Common myeloid progenitor, CD34-positive (primary cell): ENCODE measurements around the gene MXD3. TPM values are rescaled to one million over a fixed set of nuclear protein-coding genes. Genes with fewer than 3 reads are reported as not detected.
"Not testable (repeated sequence)": the region's sequence is repeated elsewhere in the genome, so short reads cannot be mapped to it uniquely, and the experiment has no call there.

Source experiments
- CTCF ChIA-PET: fragments of 350-600 bp; sonication (Branson Sonifier 250); formaldehyde crosslinking; loops from one replicate; lab custom pipeline; 2021; ENCODE audit warnings: antibody characterized with exemption; lab: Charles Lee
- POLR2A ChIA-PET: fragments of 350-600 bp; sonication (Branson Sonifier 250); formaldehyde crosslinking; loops from one replicate; lab custom pipeline; 2021; ENCODE audit warnings: antibody characterized with exemption; lab: Charles Lee
- DNase-seq, 3 donors: peaks; one replicate each; pipeline versions ENCODE4 v3.0.0 to v3.0.0-alpha.2; 2013
- H3K27ac ChIP-seq, 2 experiments: 1 replicate in 1 of 2; 2 replicates in 1 of 2; pipeline ENCODE4 v1.7.0; 2013; ENCODE audit warnings: inconsistent platforms in 2 of 2, low read length in 2 of 2, mild to moderate bottlenecking in 2 of 2, low read depth in 1 of 2, moderate library complexity in 1 of 2; ENCODE audit not compliant: severe bottlenecking in 2 of 2, insufficient read depth in 1 of 2, poor library complexity in 1 of 2
- H3K27me3 ChIP-seq, 5 experiments: replicated peaks in 2 of 5; 1 replicate in 3 of 5; 2 replicates in 2 of 5; pipeline versions ENCODE4 v1.6.1 to v1.7.0; 2013; ENCODE audit warnings: low read length in 4 of 5, mild to moderate bottlenecking in 2 of 5, moderate library complexity in 2 of 5, inconsistent platforms in 1 of 5; ENCODE audit not compliant: insufficient read depth in 5 of 5, control insufficient read depth in 4 of 5
- H3K36me3 ChIP-seq, 4 experiments: 1 replicate in 2 of 4; 2 replicates in 2 of 4; pipeline versions ENCODE4 v1.6.1 to v1.7.0; 2013; ENCODE audit warnings: low read length in 3 of 4, control low read depth in 1 of 4, mild to moderate bottlenecking in 1 of 4; ENCODE audit not compliant: control insufficient read depth in 4 of 4, insufficient read depth in 4 of 4
- H3K4me1 ChIP-seq, 4 experiments: 1 replicate in 3 of 4; 2 replicates in 1 of 4; pipeline versions ENCODE4 v1.6.1 to v1.7.1; 2013; ENCODE audit warnings: low read length in 3 of 4, mild to moderate bottlenecking in 3 of 4, control low read depth in 1 of 4, inconsistent platforms in 1 of 4, moderate library complexity in 1 of 4; ENCODE audit not compliant: control insufficient read depth in 4 of 4, insufficient read depth in 4 of 4; ENCODE audit errors: control extremely low read depth in 1 of 4
- H3K4me3 ChIP-seq, 7 experiments: 1 replicate in 4 of 7; 2 replicates in 3 of 7; pipeline versions ENCODE4 v1.5.1 to v1.7.0; 2013; ENCODE audit warnings: mild to moderate bottlenecking in 7 of 7, low read length in 6 of 7, moderate library complexity in 6 of 7, inconsistent platforms in 2 of 7, low read depth in 2 of 7, control low read depth in 1 of 7; ENCODE audit not compliant: insufficient read depth in 4 of 7, control insufficient read depth in 1 of 7; ENCODE audit errors: extremely low read depth in 1 of 7
- H3K9me3 ChIP-seq, 5 experiments: 1 replicate in 4 of 5; 2 replicates in 1 of 5; pipeline versions ENCODE4 v1.6.1 to v1.7.1; 2013; ENCODE audit warnings: low read length in 4 of 5, mild to moderate bottlenecking in 2 of 5, inconsistent platforms in 1 of 5, low read depth in 1 of 5, moderate library complexity in 1 of 5; ENCODE audit not compliant: control insufficient read depth in 4 of 5, insufficient read depth in 2 of 5; ENCODE audit errors: control extremely low read depth in 1 of 5
- WGBS: methylation state at CpG from one replicate; pipeline ENCODE4 v1.1.5; 2013; ENCODE audit not compliant: insufficient coverage; 5-methylcytosine and 5-hydroxymethylcytosine counted together
- polyA plus RNA-seq: library from polyadenylated mRNA; unstranded; fragments of 120-200 nt; gene quantifications from one replicate; pipeline ENCODE4 v1.2.1, GENCODE V29; 2013

Gene MXD3
- 5.2 TPM for polyA plus RNA-seq

GRCh38 chr5:177311723-177312648, at the start of gene MXD3:
TSS of gene MXD3 (minus strand) at chr5:177311898. CDS start at chr5:177311830, 68 bp downstream.
- no peaks in the 10 kb centered on the region for H3K27me3 ChIP-seq
- peak within 1 kb of the TSS in 1 of 2 experiments; percentile 58 for H3K27ac ChIP-seq
- peak; percentile 94 to 97 (median 96) for DNase-seq
- peaks cover 4 to 63% (median 59%) of the 10 kb centered on the region in 4 experiments for H3K4me1 ChIP-seq
- POLR2A ChIA-PET, result interaction anchor here (0.6 to 1.2 kb wide), 2 partner anchors 12 to 20 kb away, joined by 3 to 4 read pairs; no protein-coding TSS in a partner anchor
- no peaks in the 10 kb centered on the region for H3K9me3 ChIP-seq
- CTCF ChIA-PET, result interaction anchor here (0.7 to 2.8 kb wide), 14 partner anchors 10 to 190 kb away, joined by 3 to 13 read pairs (median 4); no protein-coding TSS in a partner anchor
- H3K4me3 ChIP-seq, result peak within 1 kb of the TSS; percentile 41 to 89 (median 70)
- WGBS, result 0% methylated on average over 63 of the region's 78 CpGs
- peaks cover 0 to 23% (median 0%) of the 10 kb centered on the region in 4 experiments for H3K36me3 ChIP-seq

- not testable (repeated sequence) for H3K27me3 ChIP-seq, H3K36me3 ChIP-seq, H3K9me3 ChIP-seq, DNase-seq, H3K4me3 ChIP-seq
- CTCF ChIA-PET, result interaction anchor here (0.7 to 13.7 kb wide), 16 partner anchors 9 to 94 kb away, joined by 3 to 131 read pairs (median 4); partner anchors contain the start of gene LMAN2
- POLR2A ChIA-PET, result interaction anchor here (1.1 to 2.3 kb wide), 2 partner anchors 9 to 53 kb away, joined by 5 to 9 read pairs; partner anchors contain the start of gene LMAN2
- 99% methylated on average over 7 of the region's 7 CpGs for WGBS
- H3K27ac ChIP-seq, result peak overlapping the region in 1 of 2 experiments; percentile 54
- peaks cover 8 to 88% (median 79%) of the 10 kb centered on the region in 4 experiments for H3K4me1 ChIP-seq
These were observed 49.0 kb upstream of the MXD3 start for GRCh38 chr5:177360740-177361139.

GRCh38 chr5:177359860-177360259, 48.2 kb upstream of the MXD3 start:
- WGBS, result 84% methylated on average over 3 of the region's 3 CpGs

GRCh38 chr5:177359451-177359851, 47.8 kb upstream of the MXD3 start:
- peak overlapping the region in 4 of 7 experiments; percentile 74 to 93 (median 86) for H3K4me3 ChIP-seq
- H3K27ac ChIP-seq, result peak overlapping the region in 1 of 2 experiments; percentile 85
- H3K36me3 ChIP-seq, result peaks cover 0 to 2% (median 0%) of the 10 kb centered on the region in 4 experiments
- CTCF ChIA-PET, result interaction anchor here (1.0 to 13.7 kb wide), 10 partner anchors 12 to 50 kb away, joined by 3 to 131 read pairs (median 4); partner anchors contain the start of gene SLC34A1
- no peaks in the 10 kb centered on the region for H3K27me3 ChIP-seq
- POLR2A ChIA-PET, result no interaction called here
- H3K9me3 ChIP-seq, result no peaks in the 10 kb centered on the region
- 89% methylated on average over 4 of the region's 6 CpGs for WGBS
- DNase-seq, result no peak
- H3K4me1 ChIP-seq, result peaks cover 8 to 94% (median 82%) of the 10 kb centered on the region in 4 experiments

More at GRCh38 chr5:177359860-177360259, 48.2 kb upstream of the MXD3 start:
- Histone ChIP-seq H3K36me3 (peaks cover 0 to 2% (median 0%) of the 10 kb centered on the region in 4 experiments), H3K4me1 (peaks cover 8 to 91% (median 83%) of the 10 kb centered on the region in 4 experiments), H3K27me3 (no peaks in the 10 kb centered on the region), H3K9me3 (no peaks in the 10 kb centered on the region), H3K27ac (peak overlapping the region in 1 of 2 experiments; percentile 85), H3K4me3 (peak overlapping the region in 3 of 7 experiments; percentile 19 to 88 (median 84))
- DNase-seq, result no peak
- POLR2A ChIA-PET, result no interaction called here
- CTCF ChIA-PET, result interaction anchor here (1.0 to 13.7 kb wide), 8 partner anchors 12 to 51 kb away, joined by 3 to 131 read pairs (median 13); no protein-coding TSS in a partner anchor

- H3K4me3 ChIP-seq, result peak overlapping the region; percentile 65 to 93 (median 84)
- no peaks in the 10 kb centered on the region for H3K27me3 ChIP-seq
- ChIA-PET CTCF (interaction anchor here (0.7 to 13.7 kb wide), 12 partner anchors 13 to 87 kb away, joined by 3 to 131 read pairs (median 4); partner anchors contain the start of gene SLC34A1), POLR2A (no interaction called here)
- DNase-seq, result no peak
- peaks cover 0 to 2% (median 0%) of the 10 kb centered on the region in 4 experiments for H3K36me3 ChIP-seq
- WGBS, result 3% methylated on average over 4 of the region's 5 CpGs
- H3K4me1 ChIP-seq, result peaks cover 8 to 86% (median 73%) of the 10 kb centered on the region in 4 experiments
- no peaks in the 10 kb centered on the region for H3K9me3 ChIP-seq
- H3K27ac ChIP-seq, result peak overlapping the region; percentile 77 to 85
These were observed 46.7 kb upstream of the MXD3 start for GRCh38 chr5:177358370-177358819.

- Histone ChIP-seq H3K27ac (peak within 1 kb of the TSS; percentile 77 to 85), H3K36me3 (peaks cover 0 to 2% (median 0%) of the 10 kb centered on the region in 4 experiments), H3K27me3 (no peaks in the 10 kb centered on the region), H3K9me3 (no peaks in the 10 kb centered on the region), H3K4me1 (peaks cover 8 to 83% (median 72%) of the 10 kb centered on the region in 4 experiments), H3K4me3 (peak within 1 kb of the TSS; percentile 65 to 93 (median 84))
- POLR2A ChIA-PET, result no interaction called here
- CTCF ChIA-PET, result interaction anchor here (1.3 to 13.7 kb wide), 9 partner anchors 14 to 49 kb away, joined by 3 to 131 read pairs (median 9); partner anchors contain the start of gene SLC34A1
- DNase-seq, result peak; percentile 94 to 98 (median 96)
- WGBS, result 0% methylated on average over 33 of the region's 37 CpGs
These were observed 46.0 kb upstream of the MXD3 start, which contains the start of gene RGS14 for GRCh38 chr5:177357459-177358351. TSS of gene RGS14 (plus strand) at chr5:177357924. CDS start at chr5:177358025, 101 bp downstream.
